NCI-H2107 (cell line): Measurements from ENCODE around the gene SLC39A1.
A peak's percentile ranks its signal among the peaks of the same experiment; 100 is the strongest.
"Not testable (repeated sequence)": the region's sequence is repeated elsewhere in the genome, so short reads cannot be mapped to it uniquely, and the experiment has no call there.

Experiments
- DNase-seq: peaks from one replicate; lab custom pipeline; 2025; lab: John Stamatoyannopoulos, UW

The SLC39A1 gene, protein sequence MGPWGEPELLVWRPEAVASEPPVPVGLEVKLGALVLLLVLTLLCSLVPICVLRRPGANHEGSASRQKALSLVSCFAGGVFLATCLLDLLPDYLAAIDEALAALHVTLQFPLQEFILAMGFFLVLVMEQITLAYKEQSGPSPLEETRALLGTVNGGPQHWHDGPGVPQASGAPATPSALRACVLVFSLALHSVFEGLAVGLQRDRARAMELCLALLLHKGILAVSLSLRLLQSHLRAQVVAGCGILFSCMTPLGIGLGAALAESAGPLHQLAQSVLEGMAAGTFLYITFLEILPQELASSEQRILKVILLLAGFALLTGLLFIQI

DNA sequence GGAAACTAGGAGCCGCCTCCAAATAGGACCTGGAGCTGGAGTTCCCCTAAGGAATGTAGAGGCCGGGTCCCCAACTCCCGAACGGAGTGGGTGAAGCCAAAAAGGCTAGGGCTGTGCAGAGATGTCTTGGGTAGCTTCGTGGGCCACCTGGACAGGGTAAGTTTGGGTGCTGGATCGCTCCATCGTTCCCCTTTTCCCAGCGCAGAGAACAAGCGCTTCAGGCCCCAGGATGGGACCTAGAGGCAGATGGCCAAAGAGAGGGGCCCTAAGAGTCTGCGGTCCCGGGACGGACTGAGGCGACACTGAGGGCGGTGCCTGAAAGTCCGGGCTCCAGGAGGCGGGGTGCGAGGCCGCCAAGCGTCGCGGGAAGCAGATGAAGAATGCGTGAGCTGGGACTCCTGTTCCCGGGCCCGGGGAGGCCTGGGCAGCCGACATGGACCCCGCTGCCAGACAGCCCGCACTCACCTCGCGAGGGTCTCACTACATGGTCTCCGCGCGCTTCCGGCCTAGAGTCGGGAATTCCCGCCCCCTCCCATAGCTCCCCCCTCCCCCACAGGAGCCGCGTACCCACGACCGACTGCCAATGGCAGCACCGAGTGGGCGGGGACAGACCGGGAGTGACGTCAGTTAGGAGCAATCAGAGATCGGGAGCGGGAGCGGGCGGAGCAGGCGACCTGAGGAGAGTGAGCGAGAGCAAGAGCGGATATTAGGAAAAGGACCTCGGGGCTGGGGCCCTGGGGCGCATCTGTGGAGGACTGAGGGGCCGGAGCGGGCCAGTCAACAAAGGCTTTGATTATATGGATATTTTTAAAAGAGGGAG, at the start of gene SLC39A1:
Gene SLC39A1 (minus strand): TSS at position 508 of the 820 bp plus-strand sequence. CDS start 822 bp downstream, outside the sequence.
- peak; percentile 94 for DNase-seq

DNA sequence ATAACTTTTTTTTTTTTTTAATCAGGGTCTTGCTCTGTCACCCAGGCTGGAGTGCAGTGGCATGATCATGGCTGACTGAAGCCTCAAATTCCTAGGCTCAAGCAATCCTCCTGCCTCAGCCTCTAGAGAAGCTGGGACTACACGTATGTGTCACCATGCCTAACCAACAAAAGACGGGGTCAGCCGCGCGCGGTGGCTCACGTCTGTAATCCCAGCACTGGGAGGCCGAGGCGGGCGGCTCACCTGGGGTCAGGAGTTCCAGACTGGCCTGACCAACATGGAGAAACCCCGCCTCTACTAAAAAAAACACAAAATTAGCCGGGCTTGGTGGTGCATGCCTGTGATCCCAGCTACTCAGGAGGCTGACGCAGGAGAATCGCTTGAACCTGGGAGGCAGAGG, 49.2 kb upstream of the SLC39A1 start:
- DNase-seq, result not testable (repeated sequence)

DNA sequence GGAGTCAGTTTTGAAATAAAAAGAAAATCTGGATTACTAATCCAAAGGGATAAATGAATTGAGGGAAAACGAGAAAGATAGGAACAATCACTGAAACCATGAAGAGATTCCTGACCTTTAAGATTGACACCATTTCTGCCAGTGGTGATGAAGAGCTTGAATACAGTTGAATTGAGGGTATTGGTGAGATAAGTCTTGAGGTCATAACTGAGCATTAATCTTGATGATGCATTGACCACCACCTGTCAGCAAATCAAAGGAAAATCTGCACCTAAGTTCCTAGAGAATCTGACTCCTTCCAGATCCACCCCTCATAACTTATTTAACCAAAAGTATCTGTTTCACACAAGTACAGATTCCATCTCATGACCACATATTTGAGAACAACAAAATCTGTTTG, 48.8 kb upstream of the SLC39A1 start:
- no peak for DNase-seq

DNA sequence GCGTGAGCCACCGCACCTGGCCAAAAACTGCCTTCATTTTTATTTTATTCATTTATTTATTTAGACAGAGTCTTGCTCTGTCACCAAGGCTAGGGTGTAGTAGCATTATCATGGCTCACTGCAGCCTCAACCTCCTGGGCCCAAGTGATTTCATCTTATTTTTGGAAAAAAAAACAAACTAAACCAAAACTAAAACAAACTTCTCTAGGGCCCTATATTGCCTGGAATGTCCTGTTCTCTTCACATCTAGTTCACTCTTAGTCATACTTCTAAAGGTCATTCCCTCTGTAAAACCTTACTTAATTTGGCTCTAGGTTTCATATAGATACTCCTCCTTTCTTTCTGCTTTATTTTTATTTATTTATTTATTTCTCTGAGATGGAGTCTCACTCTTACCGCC, 42.8 kb upstream of the SLC39A1 start:
- no peak for DNase-seq

DNA sequence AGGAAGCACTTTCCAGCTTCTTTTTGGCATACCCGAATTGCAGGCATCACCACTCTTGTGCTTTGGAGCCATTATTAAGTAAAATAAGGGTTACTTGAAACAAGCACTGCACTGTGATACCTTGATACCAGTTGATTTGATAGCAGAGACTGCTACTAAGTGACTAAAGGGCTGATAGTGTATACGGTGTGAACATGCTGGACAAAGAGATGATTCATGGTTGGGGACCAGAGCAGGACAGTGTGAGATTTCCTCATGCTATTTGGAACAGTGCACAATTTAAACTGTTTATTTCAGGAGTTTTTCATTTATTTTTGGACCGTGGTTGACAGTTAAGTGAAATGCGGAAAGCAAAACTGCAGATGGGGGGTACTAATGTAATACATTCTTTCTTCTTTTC, 37.1 kb upstream of the SLC39A1 start:
- DNase-seq, result no peak

DNA sequence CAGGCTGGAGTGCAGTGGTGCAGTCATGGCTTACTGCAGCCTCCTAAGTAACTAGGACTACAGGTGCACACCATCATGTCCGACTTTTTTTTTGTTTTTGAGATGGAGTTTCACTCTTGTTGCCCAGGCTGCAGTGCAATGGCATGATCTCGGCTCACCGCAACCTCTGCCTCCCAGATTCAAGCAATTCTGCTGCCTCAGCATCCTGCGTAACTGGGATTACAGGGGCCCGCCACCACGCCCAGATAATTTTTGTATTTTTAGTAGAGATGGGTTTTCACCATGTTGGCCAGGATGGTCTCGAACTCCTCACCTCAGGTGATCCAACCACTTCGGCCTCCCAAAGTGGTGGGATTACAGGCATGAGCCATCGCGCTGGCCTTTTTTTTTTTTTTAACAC, 33.5 kb upstream of the SLC39A1 start:
- not testable (repeated sequence) for DNase-seq

DNA sequence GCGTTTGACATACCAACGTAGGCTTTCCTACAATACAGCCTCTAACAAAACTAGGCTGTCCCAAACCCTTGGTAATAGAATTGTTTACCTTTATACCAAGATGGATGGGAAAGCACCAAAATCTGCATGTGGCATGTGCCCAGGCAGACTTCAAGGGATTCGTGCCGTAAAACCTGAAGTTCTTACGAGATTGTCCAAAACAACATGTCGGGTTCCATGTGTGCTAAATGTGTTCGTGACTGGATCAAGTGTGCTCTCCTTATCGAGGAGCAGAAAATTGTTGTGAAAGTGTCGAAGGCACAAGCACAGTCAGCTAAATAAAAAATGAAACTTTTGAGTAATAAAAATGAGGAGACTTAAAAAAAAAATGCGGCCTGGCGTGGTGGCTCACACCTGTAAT, 32.3 kb upstream of the SLC39A1 start:
- DNase-seq, result no peak

DNA sequence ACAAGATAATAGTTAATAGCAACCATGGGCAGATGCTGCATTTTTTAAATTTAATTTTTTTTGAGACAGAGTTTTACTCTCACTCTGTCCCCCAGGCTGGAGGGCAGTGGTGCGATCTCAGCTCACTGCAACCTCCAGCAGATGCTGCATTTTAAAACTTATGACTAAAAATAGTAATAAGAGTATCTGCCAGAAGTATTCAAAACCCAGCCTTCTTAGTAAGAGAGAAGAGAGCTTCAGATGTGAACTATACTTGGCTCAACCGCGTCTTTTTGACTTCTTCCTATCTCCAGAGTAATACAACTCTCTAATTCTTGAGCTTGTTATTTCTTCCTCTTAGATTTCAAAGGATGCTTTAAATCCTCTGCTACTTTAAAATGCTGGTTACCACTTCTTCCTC, 31.9 kb upstream of the SLC39A1 start:
- no peak for DNase-seq

DNA sequence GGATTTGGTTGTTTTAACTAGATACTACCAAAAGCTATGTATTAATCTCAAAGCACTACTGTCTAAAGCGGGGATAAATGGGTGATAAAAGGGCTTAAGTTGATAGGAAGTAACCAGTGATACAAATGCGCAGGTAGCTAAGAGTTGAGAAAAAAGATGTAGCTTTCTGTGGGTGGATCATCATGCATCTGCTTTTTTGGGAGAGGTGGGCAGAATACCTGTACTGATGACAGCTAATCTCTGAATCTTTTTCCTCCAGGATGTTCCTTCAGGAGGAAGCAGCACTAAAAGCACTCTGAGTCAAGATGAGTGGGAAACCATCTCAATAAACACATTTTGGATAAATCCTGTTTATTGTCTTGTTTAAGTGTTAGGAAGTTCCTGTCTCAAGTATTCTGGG, 28.5 kb upstream of the SLC39A1 start:
- DNase-seq, result no peak

DNA sequence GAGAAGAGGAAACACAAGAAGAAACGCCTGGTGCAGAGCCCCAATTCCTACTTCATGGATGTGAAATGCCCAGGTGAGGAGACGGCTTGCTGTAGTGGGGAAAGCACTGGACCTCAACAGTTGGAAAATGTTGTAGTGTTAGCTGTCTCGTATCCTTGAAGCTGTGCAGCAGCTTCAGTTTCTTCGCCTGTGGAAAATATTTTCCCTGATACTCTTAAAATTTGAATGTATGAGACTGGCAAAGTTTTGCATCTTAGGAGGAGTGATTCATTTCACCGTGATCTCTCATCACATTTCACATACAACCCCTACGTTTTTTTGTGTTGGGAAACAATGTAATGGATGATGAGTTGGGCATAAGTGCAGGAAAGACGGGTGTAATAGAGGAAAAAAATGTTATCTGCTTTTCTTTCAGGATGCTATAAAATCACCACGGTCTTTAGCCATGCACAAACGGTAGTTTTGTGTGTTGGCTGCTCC, 27.9 kb upstream of the SLC39A1 start:
- no peak for DNase-seq

DNA sequence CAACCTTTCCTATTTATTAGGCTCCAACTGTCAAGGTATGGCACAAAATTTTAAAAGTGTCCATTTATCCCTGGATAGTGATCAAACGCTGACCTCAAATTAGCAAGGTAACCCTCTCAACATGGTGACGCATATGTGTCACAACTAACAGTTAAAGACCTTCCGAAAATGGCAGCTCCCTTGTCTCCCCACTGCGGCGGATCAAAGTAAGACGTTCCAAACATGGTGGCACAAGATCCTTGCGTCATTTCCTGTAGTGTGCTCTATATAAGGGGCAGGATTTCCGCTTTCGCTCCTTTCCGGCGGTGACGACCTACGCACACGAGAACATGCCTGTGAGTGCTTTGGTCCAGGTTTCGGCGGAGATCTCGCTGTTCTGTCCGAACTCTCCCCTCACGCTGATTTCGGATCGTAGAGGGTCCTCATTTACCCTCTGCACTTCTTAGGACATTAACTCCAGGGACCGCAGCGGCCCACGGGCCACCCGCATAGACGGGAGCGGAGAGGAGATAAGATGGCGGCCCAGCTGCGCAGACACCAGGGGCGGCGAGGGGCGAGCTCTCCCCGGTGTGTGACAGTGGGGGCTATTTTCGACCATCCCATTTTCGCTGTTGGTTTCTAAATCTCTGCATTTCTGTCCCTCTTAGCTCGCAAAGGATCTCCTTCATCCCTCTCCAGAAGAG, 27.3 kb upstream of the SLC39A1 start, which contains the start of gene RPS27:
Gene RPS27 (plus strand): TSS at position 295 of the 683 bp plus-strand sequence. CDS start 35 bp downstream, at position 330.
- peak; percentile 98 for DNase-seq

DNA sequence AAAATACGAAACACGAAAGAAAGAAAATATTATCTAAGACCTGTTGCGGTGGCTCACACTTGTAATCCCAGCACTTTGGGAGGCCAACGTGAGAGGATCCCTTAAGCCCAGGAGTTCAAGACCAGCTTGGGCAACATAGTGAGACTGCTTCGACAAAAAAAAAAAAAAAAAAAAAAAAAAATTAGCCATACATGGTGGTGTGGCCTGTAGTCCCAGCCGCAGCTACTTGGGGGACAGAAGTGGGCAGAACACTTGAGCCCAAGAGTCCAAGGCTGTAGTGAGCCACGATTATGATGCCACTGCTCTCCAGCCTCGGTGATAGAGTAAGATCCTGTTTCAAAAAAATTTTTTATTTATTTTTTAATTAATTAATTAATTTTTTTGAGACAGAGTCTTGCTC, 24.3 kb upstream of the SLC39A1 start:
- no peak for DNase-seq

DNA sequence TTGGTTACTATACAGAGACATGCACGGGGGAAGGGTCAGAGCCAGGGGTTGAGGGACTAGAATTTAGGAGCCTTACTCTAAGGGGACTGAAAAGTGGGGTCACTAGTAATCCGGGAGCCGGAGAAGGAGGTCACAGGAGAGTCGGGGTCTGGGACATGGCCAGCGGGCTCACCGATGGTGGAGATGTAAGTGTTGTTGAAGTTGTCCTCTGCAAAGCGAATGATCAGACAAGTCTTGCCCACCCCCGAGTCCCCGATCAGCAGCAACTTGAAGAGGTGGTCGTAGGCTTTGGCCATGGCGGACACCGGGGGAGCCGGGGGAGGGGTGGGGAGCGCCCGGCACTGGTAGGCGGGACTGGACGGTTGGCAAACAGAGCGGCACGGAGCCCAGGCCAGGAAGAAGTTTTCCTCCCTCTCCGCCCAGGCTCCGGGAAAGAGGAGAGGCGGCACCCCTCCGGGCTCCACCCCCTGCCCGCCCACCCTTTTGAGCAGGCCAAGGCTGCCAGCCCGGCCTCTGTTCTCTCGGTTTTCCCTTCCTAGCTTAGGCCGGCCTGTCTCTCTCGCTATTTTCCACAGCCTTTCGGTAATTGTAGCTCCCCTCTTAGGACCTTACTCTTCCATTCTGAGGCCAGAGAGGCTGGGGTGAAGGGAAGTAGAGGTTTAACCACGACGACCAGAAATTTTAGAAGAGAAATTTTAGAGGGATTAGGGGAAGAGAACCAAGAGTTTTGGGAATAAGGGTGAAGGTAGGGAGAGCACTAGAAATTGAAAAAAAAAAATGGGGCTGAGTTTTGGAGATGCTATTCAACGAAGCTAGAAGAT, 22.8 kb upstream of the SLC39A1 start, which contains the start of gene RAB13:
Gene RAB13 (minus strand): TSS at position 399 of the 821 bp plus-strand sequence. CDS start 103 bp downstream, at position 296.
- no peak for DNase-seq

DNA sequence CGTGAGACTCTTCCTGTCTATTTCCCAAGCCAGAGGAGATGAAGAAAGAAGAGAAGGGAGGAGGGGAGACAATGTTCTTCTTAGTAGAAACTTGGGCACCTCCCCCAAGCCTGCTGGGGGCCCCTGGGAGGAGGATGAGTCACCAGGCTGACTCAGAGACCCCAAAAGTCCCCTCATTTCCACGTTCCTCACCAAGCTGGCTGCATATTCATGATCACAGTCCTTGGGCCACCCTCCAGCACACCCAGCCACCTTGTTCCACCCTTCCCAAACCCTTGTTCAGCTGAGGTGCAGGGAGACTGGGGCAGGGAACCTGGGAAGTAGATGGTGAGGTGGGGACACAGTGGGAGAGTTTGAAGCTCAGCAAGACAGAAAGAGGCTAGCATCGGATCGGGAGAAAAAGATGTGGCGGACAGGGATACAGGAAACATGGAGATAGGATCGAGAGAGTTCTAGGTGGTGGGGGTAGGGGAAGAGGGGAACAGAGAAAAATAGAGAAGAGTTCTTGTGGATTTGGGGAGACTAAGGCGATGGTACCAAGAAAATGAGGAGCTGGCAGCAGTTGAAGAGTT, 22.1 kb upstream of the SLC39A1 start:
- no peak for DNase-seq

DNA sequence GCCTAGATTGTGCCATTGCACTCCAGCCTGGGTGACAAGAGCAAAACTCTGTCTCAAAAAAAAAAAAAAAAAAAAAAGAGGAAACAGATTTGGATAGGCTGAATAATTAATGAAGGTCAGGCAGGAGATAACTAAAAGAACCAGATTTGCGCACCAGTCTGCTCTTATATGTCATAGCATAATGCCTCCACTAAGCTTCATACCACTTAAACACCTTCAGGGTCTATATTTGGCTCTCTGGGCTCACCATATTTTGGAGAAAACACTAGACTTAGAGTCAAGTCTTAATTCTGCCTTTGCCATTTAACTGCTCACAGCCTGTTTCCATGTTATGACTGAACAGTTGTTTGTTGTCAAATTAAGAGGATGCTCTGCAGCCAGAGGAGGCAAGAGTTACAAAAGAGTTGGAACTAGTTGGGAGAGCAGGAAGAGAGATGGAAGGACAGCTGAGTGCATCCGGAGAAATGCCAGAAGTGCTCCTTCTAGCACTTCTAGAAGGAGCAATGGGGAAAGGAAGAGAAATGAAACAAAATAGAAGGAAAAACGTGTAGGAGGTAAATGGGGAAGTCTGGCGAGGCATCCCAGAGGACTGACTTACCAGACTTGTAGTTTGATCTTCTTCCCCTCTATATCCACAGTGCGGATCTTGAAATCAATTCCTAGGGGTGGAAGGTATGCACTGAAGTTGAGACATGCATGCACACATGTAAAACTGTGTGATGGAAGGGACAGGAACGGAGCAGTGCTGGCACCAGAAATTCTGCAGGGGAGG, 21.0 kb upstream of the SLC39A1 start:
- DNase-seq, result no peak

DNA sequence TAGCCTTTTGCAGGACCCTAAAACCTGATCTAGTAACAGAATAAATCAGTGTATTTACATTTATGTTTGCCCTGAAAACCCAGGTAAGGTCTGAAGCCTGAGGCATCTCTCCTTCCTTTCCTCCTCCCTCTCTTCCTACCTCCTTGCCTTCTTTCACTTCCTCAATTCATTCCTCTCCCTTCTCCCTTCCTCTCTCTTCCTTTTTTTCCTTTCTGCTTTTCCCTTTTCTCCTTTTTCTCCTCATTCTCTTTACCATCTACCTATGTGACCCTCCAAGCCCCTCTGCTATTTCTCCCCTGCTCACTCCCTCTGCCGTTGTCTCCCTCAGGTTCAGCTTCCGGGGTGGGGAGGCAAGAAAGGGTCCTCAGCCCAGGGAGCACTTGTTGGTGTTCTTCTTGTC, 18.4 kb upstream of the SLC39A1 start:
- not testable (repeated sequence) for DNase-seq

DNA sequence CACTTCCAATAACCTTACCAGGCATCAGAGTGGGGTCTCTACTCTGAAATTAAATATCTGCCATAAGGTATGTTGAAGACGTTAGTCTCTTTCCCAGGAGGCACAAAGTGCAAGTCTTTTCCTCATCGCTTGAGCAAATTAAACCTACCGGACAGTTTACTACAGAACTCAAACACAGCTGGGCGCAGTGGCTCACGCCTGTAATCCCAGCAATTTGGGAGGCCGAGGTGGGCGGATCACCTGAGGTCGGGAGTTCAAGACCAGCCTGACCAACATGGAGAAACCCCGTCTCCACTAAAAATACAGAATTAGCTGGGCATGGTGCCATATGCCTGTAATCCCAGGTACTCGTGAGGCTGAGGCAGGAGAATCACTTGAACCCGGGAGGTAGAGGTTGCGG, 15.8 kb upstream of the SLC39A1 start:
- DNase-seq, result not testable (repeated sequence)

DNA sequence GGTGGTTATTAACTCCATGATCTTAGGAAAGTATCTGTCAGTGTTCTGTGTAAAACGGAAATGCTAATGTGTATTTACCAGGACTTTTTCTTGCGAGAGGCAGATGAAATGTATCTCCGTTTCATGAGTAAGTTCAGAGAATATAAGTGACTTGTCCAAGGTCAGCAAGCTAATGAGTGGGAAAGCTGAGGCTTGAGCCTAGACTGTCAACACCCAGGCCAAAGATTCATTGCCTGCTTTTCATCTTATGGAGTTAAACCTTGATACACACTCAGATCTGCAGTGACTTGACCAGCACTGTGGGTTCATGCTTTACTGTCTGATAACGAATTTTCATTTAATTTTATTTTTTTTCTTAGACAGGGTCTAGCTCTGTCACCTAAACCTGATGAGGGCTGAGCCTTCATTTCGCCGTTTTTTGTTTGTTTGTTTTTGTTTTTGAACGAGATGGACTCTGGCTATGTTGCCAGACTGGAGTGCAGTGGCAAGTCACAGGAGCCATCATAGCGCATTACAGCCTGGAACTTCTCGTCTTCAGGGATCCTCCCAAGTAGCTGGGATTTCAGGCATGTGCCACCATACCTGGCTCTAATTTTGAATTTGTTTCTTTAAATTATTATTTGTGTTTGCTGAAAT, 15.1 kb upstream of the SLC39A1 start:
- no peak for DNase-seq
